Endothelial cell of umbilical vein (primary cell): Measurements from ENCODE around the gene SLC38A4. TPM values are rescaled to one million over a fixed set of nuclear protein-coding genes. Genes with fewer than 3 reads are reported as not detected.

ENCODE experiments used
- BruUV-seq: library from RNA; stranded (reverse); fragments of 400-500 nt; replicated peaks from 2 replicates; lab custom pipeline; 2021; lab: Mats Ljungman, UMichigan
- CTCF ChIA-PET: fragments of 300-600, 350-600 bp; sonication (Branson Sonifier 250); formaldehyde crosslinking; loops from one replicate; lab custom pipeline; 2021; ENCODE audit warnings: antibody characterized with exemption, inconsistent platforms; lab: Charles Lee
- POLR2A ChIA-PET: fragments of 300-600, 350-600 bp; sonication (Branson Sonifier 250); formaldehyde crosslinking; loops from one replicate; lab custom pipeline; 2021; ENCODE audit warnings: antibody characterized with exemption, inconsistent platforms; lab: Charles Lee
- DNase-seq: peaks from one replicate; pipeline ENCODE4 v3.0.0-alpha.2; 2011; ENCODE audit warnings: low read depth, low spot score
- FAIRE-seq: peaks from 2 replicates; lab custom pipeline; 2011; peaks lifted over from hg19 to GRCh38; lab: Jason Lieb, UNC
- H2AFZ ChIP-seq: 2 replicates; pipeline ENCODE4 v1.6.0; 2012; ENCODE audit warnings: low read depth, low read length, control low read depth, inconsistent platforms
- H3K27ac ChIP-seq: 2 replicates; pipeline ENCODE4 v1.5.1; 2011; ENCODE audit warnings: low read depth, mild to moderate bottlenecking, control low read depth, low read length, moderate library complexity; ENCODE audit not compliant: insufficient read depth
- H3K27me3 ChIP-seq, 2 experiments: 2 replicates each; pipeline versions ENCODE4 v1.6.0 to v1.6.1; 2011; ENCODE audit warnings: low read length in 2 of 2, mixed read lengths in 1 of 2; ENCODE audit not compliant: control insufficient read depth in 2 of 2, insufficient read depth in 2 of 2
- H3K36me3 ChIP-seq, 2 experiments: 2 replicates in 1 of 2; 3 replicates in 1 of 2; pipeline ENCODE4 v1.5.1; 2011; ENCODE audit warnings: low read length in 2 of 2, mild to moderate bottlenecking in 1 of 2, moderate library complexity in 1 of 2; ENCODE audit not compliant: control insufficient read depth in 2 of 2, insufficient read depth in 2 of 2; ENCODE audit errors: extremely low read depth in 1 of 2
- H3K4me1 ChIP-seq: 3 replicates; pipeline ENCODE4 v1.5.1; 2011; ENCODE audit warnings: mild to moderate bottlenecking, low read length; ENCODE audit not compliant: control insufficient read depth, insufficient read depth; ENCODE audit errors: extremely low read depth
- H3K4me2 ChIP-seq: 2 replicates; pipeline ENCODE4 v1.6.1; 2011; ENCODE audit warnings: low read length, control low read depth, mixed read lengths; ENCODE audit not compliant: insufficient read depth
- H3K4me3 ChIP-seq, 3 experiments: fragments of 200-600 bp in 1 of 3; sonication (generic), shearing (Covaris generic) in 1 of 3; replicated peaks in 1 of 3; 2 replicates each; pipeline ENCODE4 v1.5.1; 2011 to 2016; ENCODE audit warnings: control low read depth in 3 of 3, low read length in 3 of 3, mild to moderate bottlenecking in 2 of 3, inconsistent platforms in 1 of 3, low read depth in 1 of 3, moderate library complexity in 1 of 3; ENCODE audit not compliant: insufficient read depth in 1 of 3
- H3K79me2 ChIP-seq: 2 replicates; pipeline ENCODE4 v1.6.0; 2012; ENCODE audit warnings: low read length, inconsistent platforms; ENCODE audit not compliant: control insufficient read depth, insufficient read depth
- H3K9ac ChIP-seq: replicated peaks from 2 replicates; pipeline ENCODE3; 2011; ENCODE audit warnings: low read length, control low read depth; ENCODE audit not compliant: insufficient read depth; ENCODE audit errors: extremely low read depth
- H3K9me1 ChIP-seq: replicated peaks from 3 replicates; pipeline ENCODE4 v1.6.0; 2011; ENCODE audit warnings: mild to moderate bottlenecking, low read length; ENCODE audit not compliant: control insufficient read depth, insufficient read depth; ENCODE audit errors: extremely low read depth
- H3K9me3 ChIP-seq: replicated peaks from 2 replicates; pipeline ENCODE4 v1.5.1; 2012; ENCODE audit warnings: low read length, inconsistent platforms; ENCODE audit not compliant: control insufficient read depth, insufficient read depth
- H4K20me1 ChIP-seq: replicated peaks from 2 replicates; pipeline ENCODE3; 2011; ENCODE audit warnings: mild to moderate bottlenecking, low read length; ENCODE audit not compliant: control insufficient read depth, insufficient read depth; ENCODE audit errors: extremely low read depth
- CTCF ChIP-seq, 2 donors: IDR thresholded peaks; 1 replicate in 1 of 2; 2 replicates in 1 of 2; pipeline ENCODE4 v1.5.1; 2011; ENCODE audit warnings: low read length in 2 of 2, mild to moderate bottlenecking in 2 of 2, moderate library complexity in 2 of 2, control low read depth in 1 of 2, inconsistent platforms in 1 of 2, low read depth in 1 of 2; ENCODE audit not compliant: insufficient read depth in 1 of 2; ENCODE audit errors: extremely low read depth in 1 of 2
- EZH2 ChIP-seq: IDR thresholded peaks from 2 replicates; pipeline ENCODE4 v1.6.1; 2012; ENCODE audit warnings: borderline replicate concordance, low read depth, mild to moderate bottlenecking, moderate library complexity, low read length, inconsistent platforms; ENCODE audit not compliant: severe bottlenecking
- FOS ChIP-seq: IDR thresholded peaks from 2 replicates; pipeline ENCODE4 v1.6.1; 2011; ENCODE audit warnings: mild to moderate bottlenecking, low read length, moderate library complexity, borderline replicate concordance; ENCODE audit not compliant: insufficient read depth
- GATA2 ChIP-seq: IDR thresholded peaks from 2 replicates; pipeline ENCODE4 v1.7.0; 2011; ENCODE audit warnings: low read depth, mild to moderate bottlenecking, moderate library complexity, mixed read lengths, low read length; ENCODE audit not compliant: insufficient read length, insufficient read depth
- JUN ChIP-seq: IDR thresholded peaks from 2 replicates; pipeline ENCODE4 v1.6.1; 2011; ENCODE audit warnings: borderline replicate concordance, low read depth; ENCODE audit not compliant: insufficient read length, insufficient read depth
- MAX ChIP-seq: IDR thresholded peaks from 2 replicates; pipeline ENCODE4 v1.6.1; 2011; ENCODE audit not compliant: insufficient read depth, insufficient read length
- POLR2A ChIP-seq: IDR thresholded peaks from 2 replicates; pipeline ENCODE4 v1.6.1; 2012; ENCODE audit warnings: low read depth, mild to moderate bottlenecking, control low read depth, low read length
- POLR2AphosphoS5 ChIP-seq: IDR thresholded peaks from 2 replicates; pipeline ENCODE4 v1.6.1; 2012; ENCODE audit warnings: low read depth, mild to moderate bottlenecking, control low read depth, low read length, moderate library complexity; ENCODE audit not compliant: insufficient read depth
- dilution Hi-C: fragments of 300-500 bp; cut with MboI; formaldehyde crosslinking; loops from one replicate; pipeline ENCODE4 v1.15.0; 2019; ENCODE audit warnings: low sequenced_read_pairs; ENCODE audit not compliant: extremely low pct_ligation_motif_present
- intact Hi-C: fragments of 100-400 bp; cut with micrococcal nuclease; formaldehyde crosslinking; loops from one replicate; pipeline ENCODE4 v1.10.0; 2022
- polyA plus RNA-seq, 4 experiments: library from polyadenylated mRNA; depleted of rRNA in 3 of 4; stranded (reverse) in 3 of 4; unstranded in 1 of 4; fragments of >200 nt; gene quantifications; 2 replicates each; pipeline versions ENCODE4 v1.2.1 to v1.2.3, GENCODE V29; 2011 to 2012; ENCODE audit warnings: missing spikeins in 1 of 4
- total RNA-seq: library from RNA; stranded (reverse); gene quantifications from 2 replicates; pipeline ENCODE4 v1.2.3, GENCODE V29; 2021

The SLC38A4 gene
- total and polyA plus RNA-seq, 2 donors (not counting 3 experiments of a cell fraction or from before 2014, with no cell fraction given) = 0.36 to 0.66 TPM

GRCh38 chr12:46815809-46816208 is 10.0 kb downstream of the SLC38A4 start:
- DNase-seq (no peak), FAIRE-seq (no peak)
- Histone ChIP-seq H3K9me3 (no peaks in the 10 kb centered on the region), H4K20me1 (no peaks in the 10 kb centered on the region), H3K36me3 (no peaks in the 10 kb centered on the region), H3K4me3 (no peak overlapping the region), H3K4me1 (no peaks in the 10 kb centered on the region), H3K4me2 (no peak overlapping the region), H2AFZ (no peak overlapping the region), H3K79me2 (no peaks in the 10 kb centered on the region), H3K9ac (no peak overlapping the region), H3K9me1 (no peaks in the 10 kb centered on the region), H3K27me3 (peaks cover 0 to under 1% of the 10 kb centered on the region in 2 experiments), H3K27ac (no peak overlapping the region)
- BruUV-seq = no TSS peak
- dilution Hi-C loops (no loop called here), intact Hi-C loops (no loop called here)
- CTCF ChIA-PET = no interaction called here
- POLR2A ChIA-PET = no interaction called here
- TF ChIP-seq POLR2A = no peak
- TF ChIP-seq JUN = no peak
- TF ChIP-seq FOS = no peak
- TF ChIP-seq EZH2 = no peak
- no peak for TF ChIP-seq POLR2AphosphoS5
- no peak for TF ChIP-seq MAX
- no peak for TF ChIP-seq GATA2
- TF ChIP-seq CTCF (IDR thresholded peaks at IDR 0.05; ENCODE audit: extremely low read depth in 1 of 2, insufficient read depth in 1 of 2, low read depth in 1 of 2, low read length in 2 of 2) = no peak
